GM12878 (cell line): ENCODE data around the gene STK32A. TPM values are rescaled to one million over a fixed set of nuclear protein-coding genes. Genes with fewer than 3 reads are reported as not detected.

Experiments used
- BCLAF1 ChIP-seq: fragments of 450-650 bp; IDR thresholded peaks from 2 replicates; pipeline ENCODE4 v1.6.1; 2017; ENCODE audit warnings: antibody characterized with exemption, mild to moderate bottlenecking, moderate library complexity
- CUX1 ChIP-seq: IDR thresholded peaks from 2 replicates; pipeline ENCODE4 v1.6.1; 2012; ENCODE audit warnings: improper control_type of control experiment, low read depth, low read length; ENCODE audit not compliant: insufficient replicate concordance
- NFYB ChIP-seq: IDR thresholded peaks from 2 replicates; pipeline ENCODE4 v1.6.1; 2011; ENCODE audit warnings: low read depth, mild to moderate bottlenecking, low read length, improper control_type of control experiment, moderate library complexity; ENCODE audit not compliant: insufficient read depth
- PRDM15 ChIP-seq: fragments of 450-650 bp; formaldehyde crosslinking; IDR thresholded peaks from 2 replicates; pipeline ENCODE4 v1.4.0; 2020; ENCODE audit warnings: mild to moderate bottlenecking, moderate library complexity
- SUZ12 ChIP-seq: fragments of 200-600 bp; sonication (generic); IDR thresholded peaks from one replicate; pipeline ENCODE4 v1.6.1; 2018; ENCODE audit warnings: antibody characterized with exemption, mild to moderate bottlenecking; ENCODE audit not compliant: unreplicated experiment
- polyA plus RNA-seq, 11 experiments: library from polyadenylated mRNA; depleted of rRNA in 4 of 11; unstranded in 6 of 11; stranded (reverse) in 5 of 11; fragments of >200 nt; fragmentation: Nextera tagmentation in 4 of 11; fragmentation: Illumina TruSeq in 1 of 11; extraction: Ambion mirVana in 4 of 11; extraction: Trizol in 1 of 11; gene quantifications; 1 replicate in 1 of 11; 2 replicates in 10 of 11; pipeline versions ENCODE4 v1.2.1 to v1.2.3, GENCODE V29; 2011 to 2016; ENCODE audit warnings: inconsistent platforms in 2 of 11, missing spikeins in 2 of 11, low read depth in 1 of 11
- total RNA-seq, 4 experiments: library from RNA; depleted of rRNA in 3 of 4; stranded (reverse); fragments of >200 nt in 3 of 4; fragmentation: Illumina TruSeq in 1 of 4; extraction: Trizol in 1 of 4; gene quantifications; 2 replicates each; pipeline versions ENCODE4 v1.2.1 to v1.2.3, GENCODE V29; 2013 to 2021

STK32A gene
- total and polyA plus RNA-seq, 10 of the 15 experiments (the other 5 are each of a cell fraction or from before 2014, with no cell fraction given): under 0.01 to 0.10 TPM; not detected in 8

- TF ChIP-seq PRDM15 (CRISPR knock-in tag): no peak
- no peak for TF ChIP-seq CUX1
- no peak for TF ChIP-seq SUZ12
- no peak for TF ChIP-seq NFYB
- TF ChIP-seq BCLAF1: no peak
Measured at GRCh38 chr5:147415651-147416050, 180.8 kb downstream of the STK32A start (continued).
